ENCODE measurements around the gene CST11.

DNA sequence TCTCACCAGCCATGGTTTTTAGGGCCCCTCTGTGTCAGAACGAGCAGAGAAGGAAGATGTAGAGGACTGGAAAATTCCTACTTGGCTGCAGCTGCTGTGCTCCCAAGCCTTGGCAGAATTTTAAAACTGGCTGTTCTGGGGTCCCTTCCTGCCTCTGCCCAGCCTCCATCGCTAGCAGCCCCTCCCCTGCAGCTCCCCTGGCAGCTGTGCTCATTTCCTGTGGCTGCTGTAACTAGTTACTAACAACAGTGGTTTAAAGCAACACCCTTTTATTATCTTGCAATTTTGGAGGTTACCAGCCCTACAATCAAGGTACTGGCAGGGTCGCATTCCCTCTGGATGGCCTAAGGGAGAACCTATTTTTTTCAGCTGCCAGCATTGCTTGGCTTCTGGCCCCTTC, 3.7 kb upstream of the CST11 start:
- TF ChIP-seq, protein P1, sequence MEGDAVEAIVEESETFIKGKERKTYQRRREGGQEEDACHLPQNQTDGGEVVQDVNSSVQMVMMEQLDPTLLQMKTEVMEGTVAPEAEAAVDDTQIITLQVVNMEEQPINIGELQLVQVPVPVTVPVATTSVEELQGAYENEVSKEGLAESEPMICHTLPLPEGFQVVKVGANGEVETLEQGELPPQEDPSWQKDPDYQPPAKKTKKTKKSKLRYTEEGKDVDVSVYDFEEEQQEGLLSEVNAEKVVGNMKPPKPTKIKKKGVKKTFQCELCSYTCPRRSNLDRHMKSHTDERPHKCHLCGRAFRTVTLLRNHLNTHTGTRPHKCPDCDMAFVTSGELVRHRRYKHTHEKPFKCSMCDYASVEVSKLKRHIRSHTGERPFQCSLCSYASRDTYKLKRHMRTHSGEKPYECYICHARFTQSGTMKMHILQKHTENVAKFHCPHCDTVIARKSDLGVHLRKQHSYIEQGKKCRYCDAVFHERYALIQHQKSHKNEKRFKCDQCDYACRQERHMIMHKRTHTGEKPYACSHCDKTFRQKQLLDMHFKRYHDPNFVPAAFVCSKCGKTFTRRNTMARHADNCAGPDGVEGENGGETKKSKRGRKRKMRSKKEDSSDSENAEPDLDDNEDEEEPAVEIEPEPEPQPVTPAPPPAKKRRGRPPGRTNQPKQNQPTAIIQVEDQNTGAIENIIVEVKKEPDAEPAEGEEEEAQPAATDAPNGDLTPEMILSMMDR (IDR thresholded peaks at IDR 0.05), result no peak
- no peak for TF ChIP-seq ZFX (IDR thresholded peaks at IDR 0.05; ENCODE audit: borderline replicate concordance)
